ENCODE results near the gene MMP28.
"Not testable (repeated sequence)": the region's sequence is repeated elsewhere in the genome, so short reads cannot be mapped to it uniquely, and the experiment has no call there.

Gene MMP28

GRCh38 chr17:35765086-35765710 is 30.2 kb downstream of the MMP28 start:
- DNase-seq = no peak

- peak; percentile 87 to 91 for DNase-seq
Measured at GRCh38 chr17:35764123-35764991, 31.1 kb downstream of the MMP28 start.

- DNase-seq = no peak
Measured at GRCh38 chr17:35763767-35764122, 31.7 kb downstream of the MMP28 start.

GRCh38 chr17:35761601-35762000 is 33.8 kb downstream of the MMP28 start:
- no peak for DNase-seq

GRCh38 chr17:35760587-35760986 is 34.9 kb downstream of the MMP28 start, which contains the start of gene C17orf50:
C17orf50 (plus strand) TSS chr17:35760887; CDS start chr17:35760942, 55 bp downstream.
- DNase-seq = no peak

- DNase-seq = no peak
Measured at GRCh38 chr17:35757243-35757642, 38.2 kb downstream of the MMP28 start.

GRCh38 chr17:35752945-35753764 is 42.3 kb downstream of the MMP28 start, which contains the start of gene GAS2L2:
GAS2L2 (minus strand) TSS chr17:35753239; CDS start chr17:35752850, 389 bp downstream.
- DNase-seq = no peak

GRCh38 chr17:35752471-35752870 is 43.0 kb downstream of the MMP28 start:
- DNase-seq = no peak

- not testable (repeated sequence) for DNase-seq
Measured at GRCh38 chr17:35751541-35751940, 43.9 kb downstream of the MMP28 start.

GRCh38 chr17:35750526-35751395 is 44.7 kb downstream of the MMP28 start:
- DNase-seq = no peak

- peak; percentile 30 to 39 for DNase-seq
Measured at GRCh38 chr17:35749560-35750412, 45.7 kb downstream of the MMP28 start.

GRCh38 chr17:35748979-35749378 is 46.5 kb downstream of the MMP28 start:
- DNase-seq = no peak

- no peak for DNase-seq
Measured at GRCh38 chr17:35748341-35748841, 47.0 kb downstream of the MMP28 start.

GRCh38 chr17:35747540-35748017 is 47.9 kb downstream of the MMP28 start:
- peak; percentile 81 to 88 for DNase-seq

- DNase-seq = no peak
Measured at GRCh38 chr17:35745749-35746320, 49.6 kb downstream of the MMP28 start.

GRCh38 chr17:35745246-35745645 is 50.2 kb downstream of the MMP28 start:
- no peak for DNase-seq

- no peak for DNase-seq
Measured at GRCh38 chr17:35744830-35745229, 50.6 kb downstream of the MMP28 start.

GRCh38 chr17:35743626-35744328 is 51.7 kb downstream of the MMP28 start:
- peak; percentile 75 to 79 for DNase-seq

- DNase-seq = no peak
Measured at GRCh38 chr17:35742896-35743477, 52.5 kb downstream of the MMP28 start.
